Measurements from ENCODE around the gene ADAM12. TPM values are rescaled to one million over a fixed set of nuclear protein-coding genes. Genes with fewer than 3 reads are reported as not detected.

The ADAM12 gene
- polyA plus RNA-seq, 3 donors, result 0.05 TPM; not detected in 2

DNA sequence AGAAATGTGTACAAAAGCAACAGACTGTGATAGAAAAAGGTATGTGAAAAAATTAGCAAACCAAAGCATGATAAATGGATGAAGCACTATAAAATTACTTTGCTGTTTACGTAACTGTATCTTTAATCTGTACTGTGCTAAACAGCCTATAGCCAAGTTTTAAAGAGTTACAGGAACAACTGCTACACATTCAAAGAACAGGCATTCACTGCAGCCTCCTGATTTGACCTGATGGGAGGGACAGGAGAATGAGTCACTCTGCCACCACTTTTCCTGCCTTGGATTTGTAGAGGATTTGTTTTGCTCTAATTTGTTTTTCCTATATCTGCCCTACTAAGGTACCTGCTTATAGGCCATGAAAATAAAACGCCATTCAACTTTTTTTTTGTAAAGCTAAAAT lies 375.8 kb downstream of the ADAM12 start:
- Histone ChIP-seq H3K27ac (ENCODE audit: low read depth in 1 of 2, low read length in 2 of 2) (no peak overlapping the region), H3K36me3 (replicated peaks in 1 of 2; ENCODE audit: control insufficient read depth in 1 of 2, insufficient read depth in 2 of 2, low read length in 2 of 2) (no peaks in the 10 kb centered on the region), H3K79me2 (ENCODE audit: insufficient read depth, low read length) (no peaks in the 10 kb centered on the region), H3K4me1 (ENCODE audit: control insufficient read depth in 1 of 2, insufficient read depth in 2 of 2, low read length in 2 of 2) (no peaks in the 10 kb centered on the region), H3K9ac (ENCODE audit: insufficient read depth, low read length, poor library complexity, severe bottlenecking) (no peak overlapping the region), H3K9me3 (replicated peaks in 1 of 2; ENCODE audit: control insufficient read depth in 1 of 2, insufficient read depth in 1 of 2, low read length in 2 of 2) (no peaks in the 10 kb centered on the region), H4K20me1 (ENCODE audit: insufficient read depth, low read length) (no peaks in the 10 kb centered on the region), H3K4me2 (replicated peaks; ENCODE audit: extremely low read depth, low read length, poor library complexity, severe bottlenecking) (no peak overlapping the region), H2AFZ (ENCODE audit: insufficient read depth, low read depth, low read length, poor library complexity, severe bottlenecking) (no peak overlapping the region), H3K27me3 (ENCODE audit: control insufficient read depth in 2 of 2, insufficient read depth in 2 of 2, low read length in 2 of 2) (no peaks in the 10 kb centered on the region), H3K4me3 (replicated peaks in 1 of 3; ENCODE audit: low read depth in 2 of 3, low read length in 3 of 3) (no peak overlapping the region)
- Mint-ChIP-seq H3K27me3 (ENCODE audit: low read depth in 3 of 3) (no peaks in the 10 kb centered on the region), H3K4me1 (no peaks in the 10 kb centered on the region), H3K27ac (no peak overlapping the region), H3K36me3 (no peaks in the 10 kb centered on the region), H3K9me3 (peaks cover 0 to 7% (median 0%) of the 10 kb centered on the region in 7 donors), H3K4me3 (no peak overlapping the region)
- intact Hi-C loops (cut with micrococcal nuclease), result no loop called here
- TF ChIP-seq, protein P1, sequence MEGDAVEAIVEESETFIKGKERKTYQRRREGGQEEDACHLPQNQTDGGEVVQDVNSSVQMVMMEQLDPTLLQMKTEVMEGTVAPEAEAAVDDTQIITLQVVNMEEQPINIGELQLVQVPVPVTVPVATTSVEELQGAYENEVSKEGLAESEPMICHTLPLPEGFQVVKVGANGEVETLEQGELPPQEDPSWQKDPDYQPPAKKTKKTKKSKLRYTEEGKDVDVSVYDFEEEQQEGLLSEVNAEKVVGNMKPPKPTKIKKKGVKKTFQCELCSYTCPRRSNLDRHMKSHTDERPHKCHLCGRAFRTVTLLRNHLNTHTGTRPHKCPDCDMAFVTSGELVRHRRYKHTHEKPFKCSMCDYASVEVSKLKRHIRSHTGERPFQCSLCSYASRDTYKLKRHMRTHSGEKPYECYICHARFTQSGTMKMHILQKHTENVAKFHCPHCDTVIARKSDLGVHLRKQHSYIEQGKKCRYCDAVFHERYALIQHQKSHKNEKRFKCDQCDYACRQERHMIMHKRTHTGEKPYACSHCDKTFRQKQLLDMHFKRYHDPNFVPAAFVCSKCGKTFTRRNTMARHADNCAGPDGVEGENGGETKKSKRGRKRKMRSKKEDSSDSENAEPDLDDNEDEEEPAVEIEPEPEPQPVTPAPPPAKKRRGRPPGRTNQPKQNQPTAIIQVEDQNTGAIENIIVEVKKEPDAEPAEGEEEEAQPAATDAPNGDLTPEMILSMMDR (IDR thresholded peaks at IDR 0.05), result no peak
- no peak for DNase-seq
- no CpG with 5 or more reads among the region's 2 CpGs for WGBS (ENCODE audit: insufficient coverage)

DNA sequence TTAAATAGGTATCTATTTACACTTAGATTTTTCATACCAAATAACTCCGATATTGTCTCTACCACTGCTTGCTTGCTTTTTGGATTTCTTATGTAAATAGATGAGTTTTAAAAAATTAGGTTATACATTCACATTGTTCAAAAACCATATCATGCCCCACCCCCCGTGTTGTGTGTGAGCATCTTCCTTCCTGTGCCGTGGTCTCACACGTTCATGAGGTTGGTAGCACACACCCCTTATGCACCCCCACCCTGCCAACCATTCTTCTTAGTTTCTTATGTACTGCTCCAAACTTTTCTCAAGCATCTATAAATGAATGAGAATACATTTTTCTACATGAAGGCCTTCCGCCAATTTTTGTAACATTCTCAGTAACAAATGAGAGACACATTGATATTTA lies 376.3 kb downstream of the ADAM12 start:
- Histone ChIP-seq H3K27me3 (ENCODE audit: control insufficient read depth in 2 of 2, insufficient read depth in 2 of 2, low read length in 2 of 2) (no peaks in the 10 kb centered on the region), H2AFZ (ENCODE audit: insufficient read depth, low read depth, low read length, poor library complexity, severe bottlenecking) (no peak overlapping the region), H3K9ac (ENCODE audit: insufficient read depth, low read length, poor library complexity, severe bottlenecking) (no peak overlapping the region), H4K20me1 (ENCODE audit: insufficient read depth, low read length) (no peaks in the 10 kb centered on the region), H3K9me3 (replicated peaks in 1 of 2; ENCODE audit: control insufficient read depth in 1 of 2, insufficient read depth in 1 of 2, low read length in 2 of 2) (no peaks in the 10 kb centered on the region), H3K36me3 (replicated peaks in 1 of 2; ENCODE audit: control insufficient read depth in 1 of 2, insufficient read depth in 2 of 2, low read length in 2 of 2) (no peaks in the 10 kb centered on the region), H3K4me3 (replicated peaks in 1 of 3; ENCODE audit: low read depth in 2 of 3, low read length in 3 of 3) (no peak overlapping the region), H3K4me1 (ENCODE audit: control insufficient read depth in 1 of 2, insufficient read depth in 2 of 2, low read length in 2 of 2) (no peaks in the 10 kb centered on the region), H3K27ac (ENCODE audit: low read depth in 1 of 2, low read length in 2 of 2) (no peak overlapping the region), H3K79me2 (ENCODE audit: insufficient read depth, low read length) (no peaks in the 10 kb centered on the region), H3K4me2 (replicated peaks; ENCODE audit: extremely low read depth, low read length, poor library complexity, severe bottlenecking) (no peak overlapping the region)
- Mint-ChIP-seq H3K4me1 (no peaks in the 10 kb centered on the region), H3K9me3 (peaks cover 0 to 7% (median 0%) of the 10 kb centered on the region in 7 donors), H3K36me3 (no peaks in the 10 kb centered on the region), H3K27me3 (ENCODE audit: low read depth in 3 of 3) (no peaks in the 10 kb centered on the region), H3K4me3 (no peak overlapping the region), H3K27ac (no peak overlapping the region)
- no peak for DNase-seq
- intact Hi-C loops (cut with micrococcal nuclease), result no loop called here
- WGBS (ENCODE audit: insufficient coverage), result 38% methylated on average over 3 of the region's 5 CpGs
- TF ChIP-seq, protein P1 (IDR thresholded peaks at IDR 0.05), result no peak
